ENCODE measurements around the gene CHD9.
"Not testable (repeated sequence)": the region's sequence is repeated elsewhere in the genome, so short reads cannot be mapped to it uniquely, and the experiment has no call there.

The CHD9 gene

DNA sequence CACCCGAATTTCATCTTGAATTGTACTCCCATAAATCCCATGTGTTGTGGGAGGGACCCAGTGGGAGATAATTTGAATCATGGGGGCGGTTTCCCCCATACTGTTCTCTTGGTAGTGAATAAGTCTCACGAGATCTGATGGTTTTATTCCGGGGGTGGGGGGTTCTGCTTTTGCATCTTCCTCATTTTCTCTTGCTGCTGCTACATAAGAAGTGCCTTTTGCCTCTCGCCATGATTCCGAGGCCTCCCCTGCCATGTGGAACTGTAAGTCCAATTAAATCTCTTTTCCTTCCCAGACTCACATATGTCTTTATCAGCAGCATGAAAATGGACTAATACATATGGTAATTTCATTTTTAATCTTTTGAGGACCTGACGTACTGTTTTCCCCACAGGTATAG, 20.7 kb downstream of the CHD9 start:
- DNase-seq: not testable (repeated sequence)

DNA sequence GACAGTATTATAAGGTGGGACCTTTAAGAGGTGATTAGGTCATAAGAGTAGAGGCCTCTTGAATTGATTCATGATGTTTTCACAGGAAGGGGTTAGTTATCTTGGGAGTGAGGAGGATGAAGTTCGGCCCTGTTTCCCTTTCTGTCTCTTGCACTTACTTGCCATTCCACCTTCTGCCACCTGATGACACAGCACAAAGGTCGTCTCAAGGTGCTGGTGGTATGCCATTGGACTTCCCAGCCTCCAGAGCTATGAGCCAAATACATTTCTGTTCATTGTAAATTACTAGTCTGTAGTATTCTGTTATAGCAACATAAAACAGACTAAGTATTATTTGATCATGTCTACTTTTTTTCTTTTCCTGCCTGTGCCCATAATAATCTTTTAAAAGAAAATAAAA, 23.5 kb downstream of the CHD9 start:
- no peak for DNase-seq

DNA sequence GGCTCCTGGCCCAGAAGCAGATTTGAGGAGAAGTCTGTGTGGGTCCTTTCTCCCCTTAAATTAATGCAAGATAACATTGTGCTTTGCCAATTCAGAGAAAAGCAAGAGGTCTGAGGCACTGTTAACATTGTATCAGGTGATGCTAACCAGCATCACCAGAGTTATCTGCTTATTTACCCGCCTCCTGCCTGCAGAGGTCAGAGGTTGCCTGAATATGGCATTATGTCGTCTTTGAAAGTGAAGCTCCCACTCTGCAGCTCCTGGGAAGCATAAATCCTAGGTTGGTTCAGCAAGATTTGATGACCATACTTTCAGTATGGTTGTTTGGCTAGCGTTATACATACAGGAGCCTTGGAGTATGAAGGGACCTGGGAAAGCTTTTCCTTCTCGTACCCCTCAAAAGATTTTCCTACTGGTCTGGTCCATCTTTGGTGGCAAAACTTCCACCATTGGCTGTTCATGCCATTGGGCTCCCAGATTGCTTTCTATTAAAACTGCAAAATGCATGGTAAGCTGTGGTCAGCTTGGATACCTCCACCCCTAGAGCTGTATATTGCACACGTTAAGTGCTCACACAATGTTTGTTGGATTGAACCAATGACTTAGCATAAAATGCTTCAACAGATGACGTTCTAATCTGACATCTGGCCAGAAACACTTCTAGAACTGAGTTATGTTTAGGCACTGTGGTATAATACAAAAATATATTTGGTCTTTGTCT, 24.1 kb downstream of the CHD9 start:
- DNase-seq: no peak

DNA sequence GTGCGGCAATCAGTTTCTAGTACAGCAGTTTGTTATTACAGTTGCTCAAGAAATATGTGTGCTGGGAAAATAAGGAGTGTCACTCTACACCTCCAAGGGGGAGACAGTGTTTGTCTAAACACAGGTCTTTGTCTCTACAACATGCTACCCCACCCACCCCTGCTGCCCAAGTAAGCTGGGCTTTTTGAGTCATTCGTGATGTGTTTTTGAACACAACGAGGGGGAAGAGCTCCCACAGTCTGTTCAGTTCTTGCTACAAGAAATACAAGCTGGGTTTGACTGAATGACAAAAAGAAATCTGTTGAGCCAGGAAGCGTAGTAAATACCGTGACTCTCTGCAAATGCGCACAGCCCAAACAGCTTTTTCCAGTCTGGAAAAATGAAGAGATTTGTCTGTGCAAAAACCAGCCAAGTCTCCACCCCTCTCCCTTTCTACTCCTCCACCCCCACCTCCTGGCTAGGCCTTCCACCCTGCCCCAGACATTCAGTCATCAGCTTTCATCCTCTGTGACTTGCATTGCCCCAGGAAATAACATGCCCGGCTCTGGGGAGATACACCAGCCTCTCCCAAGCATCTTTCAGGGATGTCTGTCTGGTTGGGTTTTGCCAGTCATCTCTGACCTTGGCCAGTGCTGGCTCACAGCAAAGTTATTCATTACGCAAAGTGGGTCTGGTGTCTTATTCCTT, 25.7 kb downstream of the CHD9 start:
- no peak for DNase-seq

DNA sequence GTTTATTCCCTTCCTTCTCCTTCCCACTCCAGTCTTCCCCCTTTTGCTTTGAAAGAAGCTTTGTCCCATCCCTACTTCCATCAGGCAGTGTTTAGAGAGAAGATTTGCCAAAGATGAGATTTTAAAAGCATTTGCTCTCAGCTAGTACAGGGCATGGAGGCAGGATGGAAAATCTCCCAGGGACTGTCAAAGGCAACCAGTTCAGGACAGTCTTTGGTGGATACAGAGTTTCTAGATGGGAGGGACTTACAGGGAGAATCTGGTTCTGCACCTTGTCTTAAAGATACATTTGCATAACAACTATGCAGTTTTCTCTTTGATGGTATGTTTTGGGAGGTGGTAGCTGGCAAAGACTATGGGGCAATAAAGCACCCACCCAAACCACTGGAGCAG, 26.2 kb downstream of the CHD9 start:
- DNase-seq: no peak

DNA sequence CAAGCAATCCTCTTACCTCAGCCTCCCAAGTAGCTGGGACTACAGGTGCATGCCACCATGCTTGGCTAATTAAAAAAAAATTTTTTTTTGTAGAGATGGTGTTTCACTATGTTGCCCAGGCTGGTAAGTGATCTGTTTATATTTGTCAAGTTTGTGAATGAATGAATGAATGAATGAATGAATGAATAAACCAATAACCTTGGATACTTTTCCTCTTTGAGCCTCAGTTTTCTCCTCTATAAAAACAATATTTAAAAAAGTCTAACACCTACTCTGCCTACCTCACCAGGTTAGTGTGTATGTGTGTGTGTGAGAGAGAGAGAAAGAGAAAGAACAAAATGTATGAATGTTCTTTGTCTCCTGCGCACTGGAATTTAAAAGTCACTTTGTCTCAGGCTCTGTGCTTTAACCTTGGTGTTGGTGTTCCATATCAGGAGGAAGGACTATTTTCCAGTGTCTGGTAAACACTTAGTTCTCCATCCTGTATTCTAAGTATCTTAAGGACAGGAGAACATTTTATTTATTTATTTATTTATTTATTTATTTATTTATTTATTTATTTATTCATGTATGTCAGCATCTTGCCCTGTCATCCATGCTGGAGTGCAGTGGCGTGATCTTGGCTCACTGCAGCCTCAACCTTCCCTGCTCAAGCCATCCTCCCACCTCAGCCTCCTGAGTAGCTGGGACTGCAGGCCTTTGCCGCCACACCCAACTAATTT, 27.1 kb downstream of the CHD9 start:
- no peak for DNase-seq

DNA sequence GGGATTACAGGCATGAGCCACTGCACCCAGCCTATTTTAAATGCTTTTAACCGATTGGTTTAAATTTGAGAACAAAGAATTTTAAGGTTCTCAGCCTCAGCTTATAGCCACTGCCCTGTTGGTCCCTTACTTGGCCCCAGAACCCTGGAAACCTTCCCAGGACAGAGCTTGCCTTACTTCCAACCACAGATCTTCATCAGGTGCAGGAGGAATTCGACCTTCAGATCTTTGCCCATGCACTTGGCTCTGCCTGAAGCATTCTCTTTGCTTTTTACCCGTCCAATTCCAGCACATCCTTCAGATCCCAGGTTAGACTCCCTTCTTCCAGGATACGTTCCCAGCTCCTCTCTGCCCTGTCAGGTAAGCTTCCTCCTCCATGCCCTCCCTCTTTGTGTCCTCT, 27.7 kb downstream of the CHD9 start:
- DNase-seq: no peak

DNA sequence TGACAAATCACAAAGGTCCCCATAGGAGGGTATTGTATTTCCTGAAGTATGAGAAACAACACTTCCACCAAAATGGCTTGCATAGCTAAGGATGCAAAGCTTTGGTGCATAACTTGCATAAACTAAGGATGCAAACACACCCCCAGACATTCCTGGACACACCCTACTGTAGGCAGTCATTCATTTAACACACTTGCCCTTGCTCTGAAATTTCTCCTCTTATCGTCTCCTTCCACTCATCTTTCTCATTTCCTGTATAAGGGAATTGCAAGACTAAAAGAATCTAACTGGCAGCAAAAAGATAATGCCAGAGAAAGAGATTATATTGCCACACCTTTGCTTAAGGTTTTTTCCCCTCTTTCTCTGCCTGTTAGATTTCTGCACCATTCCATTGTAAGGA, 28.3 kb downstream of the CHD9 start:
- DNase-seq: no peak

DNA sequence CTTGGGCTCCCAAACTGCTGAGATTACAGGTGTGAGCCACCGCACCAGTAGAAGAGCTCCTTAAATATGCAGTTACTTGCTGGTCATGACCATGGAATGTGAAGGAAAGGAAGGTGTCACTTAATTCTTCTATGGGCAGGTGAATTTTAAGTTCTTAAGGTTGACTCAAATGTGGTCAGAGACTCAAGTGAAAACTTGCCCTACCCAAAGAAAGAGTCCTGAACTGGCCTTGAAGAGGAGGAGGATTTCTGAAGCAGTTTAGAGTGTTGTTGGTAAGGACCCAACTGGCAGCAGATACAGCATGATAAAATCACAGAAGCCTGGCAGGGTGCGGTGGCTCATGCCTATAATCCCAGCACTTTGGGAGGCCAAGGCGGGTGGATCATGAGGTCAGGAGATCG, 29.4 kb downstream of the CHD9 start:
- no peak for DNase-seq

DNA sequence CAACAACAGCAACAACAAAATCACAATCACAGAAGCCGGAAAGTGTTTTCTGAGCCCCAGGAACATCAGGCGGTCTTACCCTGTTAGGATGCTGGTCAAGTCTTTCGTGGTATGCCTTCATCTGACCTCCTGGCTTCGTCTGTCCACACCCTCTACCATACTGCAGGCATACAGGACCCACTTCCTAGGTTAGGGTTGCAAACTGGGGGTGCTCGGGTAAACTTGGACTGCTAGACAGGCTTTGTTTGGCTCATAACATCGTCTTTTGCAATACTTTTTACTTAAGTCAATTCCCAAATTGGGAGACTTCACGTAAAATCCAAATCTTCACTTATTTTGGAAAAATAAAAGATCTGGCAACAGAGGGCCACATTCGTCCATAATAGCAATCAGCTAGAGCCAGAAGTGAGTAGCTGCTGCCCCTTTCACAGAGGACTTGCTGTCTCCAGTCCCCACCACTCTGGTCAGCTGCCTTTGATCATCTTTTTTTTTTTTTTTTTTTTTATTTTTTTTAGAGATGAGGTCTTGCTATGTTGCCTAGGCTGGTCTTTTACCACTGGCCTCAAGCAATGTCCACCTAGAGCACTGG, 30.0 kb downstream of the CHD9 start:
- no peak for DNase-seq

DNA sequence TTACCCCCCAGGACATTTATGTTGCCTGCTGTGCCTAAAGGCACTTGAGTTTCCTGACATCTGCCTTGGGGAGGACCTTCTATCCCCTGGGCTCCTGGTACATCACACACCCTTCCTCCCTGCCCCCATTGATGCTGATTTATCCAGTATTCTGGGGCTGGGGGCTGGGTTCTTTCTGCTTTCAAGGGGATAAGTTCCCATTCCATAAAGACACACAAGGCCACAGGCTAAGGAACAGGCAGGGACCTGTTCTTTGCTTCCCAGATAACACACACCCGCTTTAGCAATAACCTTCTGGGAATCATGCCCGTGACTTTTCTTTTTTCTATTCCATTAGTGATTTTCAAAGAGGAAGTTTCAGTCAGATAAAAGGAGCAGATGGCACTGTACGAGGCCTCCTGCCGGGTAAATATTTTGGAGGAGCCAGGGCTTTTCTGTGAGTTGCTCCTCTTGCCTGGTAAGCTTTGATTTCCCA, 30.6 kb downstream of the CHD9 start:
- DNase-seq: no peak

DNA sequence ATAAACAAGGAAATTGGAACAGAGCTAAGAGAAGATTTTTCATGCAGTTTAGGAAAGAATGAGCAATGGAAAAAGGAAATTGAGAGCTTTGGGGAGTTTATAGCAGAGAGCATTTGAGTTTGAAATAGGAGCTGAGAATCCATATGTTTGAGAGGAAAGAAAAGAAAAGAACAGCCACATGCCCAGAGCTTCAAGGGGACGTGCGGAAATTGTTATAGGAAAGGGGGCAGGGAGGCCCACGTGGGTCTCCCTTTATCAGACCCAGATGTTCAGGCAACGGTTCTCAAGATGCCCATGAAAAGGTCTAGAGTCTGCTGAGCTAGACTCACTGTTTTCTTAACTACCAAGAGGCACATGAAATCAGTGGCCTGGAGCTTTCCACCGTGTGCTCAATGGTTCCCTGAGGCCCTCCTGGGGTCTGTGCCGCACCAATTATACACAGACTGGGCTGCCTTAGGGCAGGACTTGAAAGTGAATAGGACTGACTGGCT, 31.2 kb downstream of the CHD9 start:
- DNase-seq: no peak

DNA sequence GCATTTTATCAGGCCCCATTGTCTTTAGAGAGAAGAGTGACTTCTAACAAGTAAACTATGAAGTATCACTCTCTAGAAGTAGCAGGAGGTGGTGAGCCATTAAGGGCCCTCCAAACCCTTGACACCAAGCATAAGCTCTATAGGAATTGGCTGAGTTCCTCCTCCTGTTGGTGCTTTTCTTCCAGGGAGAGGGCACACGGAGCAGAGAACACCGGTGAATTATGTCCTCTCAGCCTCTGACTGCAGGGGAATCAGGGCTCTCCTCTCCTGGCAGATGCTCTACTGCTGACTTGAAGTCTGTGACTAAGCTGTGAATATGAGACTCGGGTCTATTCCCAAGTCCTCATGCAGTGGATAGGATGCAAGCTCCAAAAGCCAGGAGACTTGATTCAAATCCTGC, 32.3 kb downstream of the CHD9 start:
- no peak for DNase-seq

DNA sequence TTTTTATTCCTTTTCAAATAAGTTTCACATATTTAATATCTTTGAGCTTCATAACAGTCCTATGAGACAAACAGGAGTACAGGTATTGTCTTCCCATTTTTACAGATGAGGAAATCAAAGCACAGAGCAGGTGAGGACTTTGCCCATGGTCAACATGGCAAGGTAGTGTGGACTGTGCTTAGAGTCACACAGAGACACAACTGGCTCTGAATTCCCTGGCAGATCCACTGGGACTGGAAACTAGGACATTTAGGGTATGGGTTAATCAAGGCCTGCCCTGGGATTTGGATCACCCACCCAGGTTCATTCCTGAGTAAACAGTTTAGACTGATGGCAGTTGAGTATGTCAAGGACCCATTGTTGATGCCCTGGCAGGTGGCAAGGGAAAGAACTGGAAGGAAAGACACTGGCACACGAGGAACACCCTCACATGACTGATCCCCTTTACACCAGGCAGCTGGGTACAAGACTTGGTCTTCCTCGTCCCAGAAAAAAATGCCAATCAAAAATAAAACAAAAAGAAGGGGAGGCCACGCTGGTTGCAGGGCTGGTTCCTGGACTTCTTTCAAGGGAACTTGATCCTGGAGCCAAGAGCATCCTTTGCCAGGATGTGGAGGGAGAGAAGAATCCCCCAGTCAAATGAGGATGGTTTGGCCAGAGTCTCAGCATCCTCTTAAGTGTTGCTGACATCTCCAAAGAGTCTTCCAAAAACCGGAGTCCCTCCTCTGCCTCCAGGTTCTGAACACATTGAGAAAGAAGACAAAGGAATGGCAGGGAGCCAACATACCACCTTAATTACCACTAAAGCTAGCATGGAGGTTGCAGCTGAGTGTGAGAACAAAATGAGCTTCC, 34.9 kb downstream of the CHD9 start:
- no peak for DNase-seq

DNA sequence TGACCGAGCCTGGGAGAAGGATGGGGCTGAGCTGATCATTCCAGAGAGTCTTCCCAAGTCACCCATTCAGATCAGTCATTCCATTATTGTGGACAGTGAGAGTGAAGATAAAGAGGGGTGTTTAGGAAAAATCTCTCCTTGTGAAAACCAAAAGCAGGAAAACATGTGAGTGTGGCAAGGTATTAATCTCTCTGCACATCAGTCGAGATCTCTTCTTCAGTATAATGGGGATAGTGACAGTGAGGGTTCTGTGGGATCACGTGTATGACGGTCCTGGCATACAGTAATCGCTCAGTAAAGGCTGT, 35.4 kb downstream of the CHD9 start:
- DNase-seq: no peak

DNA sequence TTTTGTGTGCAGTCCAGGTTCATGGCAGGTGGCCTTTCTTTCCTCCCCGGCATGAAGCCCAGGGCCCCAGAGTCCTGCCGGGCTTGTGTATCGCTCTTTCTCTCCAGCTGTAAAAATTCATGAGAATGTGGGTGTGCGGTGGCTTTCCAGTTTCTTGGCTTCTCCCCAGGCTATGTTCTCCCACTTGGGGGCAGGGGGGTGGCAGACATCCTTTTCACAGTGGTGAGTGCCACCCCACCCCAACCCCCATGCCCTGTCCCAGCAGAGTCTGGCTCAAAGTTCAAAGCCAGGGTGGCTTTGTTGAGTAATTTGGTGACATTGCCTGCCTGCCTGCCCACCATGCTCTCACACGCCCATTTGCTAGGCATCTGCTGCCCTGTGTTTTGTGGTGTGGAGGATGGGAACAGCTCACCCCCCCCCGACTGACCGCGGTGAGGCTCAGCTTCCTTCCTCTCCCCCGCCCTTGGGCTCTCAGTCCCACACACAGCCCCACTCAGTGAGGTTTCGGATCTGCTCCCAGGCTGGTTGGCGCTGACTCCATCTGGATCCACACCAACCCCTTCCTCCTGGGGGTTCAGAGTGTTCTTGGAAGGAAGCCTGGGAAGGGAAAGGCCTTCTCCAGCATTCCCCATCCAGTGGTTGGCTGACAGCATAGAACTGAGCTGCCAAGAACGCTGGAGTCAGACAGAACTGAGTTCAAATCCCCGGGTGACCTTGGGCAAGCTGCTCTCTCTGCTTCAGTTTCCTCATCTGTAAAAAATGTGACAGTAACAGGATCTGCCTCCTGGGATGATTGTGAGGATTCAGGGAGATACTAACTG, 36.0 kb downstream of the CHD9 start:
- DNase-seq: peak in 1 of 5 donors; percentile 17

DNA sequence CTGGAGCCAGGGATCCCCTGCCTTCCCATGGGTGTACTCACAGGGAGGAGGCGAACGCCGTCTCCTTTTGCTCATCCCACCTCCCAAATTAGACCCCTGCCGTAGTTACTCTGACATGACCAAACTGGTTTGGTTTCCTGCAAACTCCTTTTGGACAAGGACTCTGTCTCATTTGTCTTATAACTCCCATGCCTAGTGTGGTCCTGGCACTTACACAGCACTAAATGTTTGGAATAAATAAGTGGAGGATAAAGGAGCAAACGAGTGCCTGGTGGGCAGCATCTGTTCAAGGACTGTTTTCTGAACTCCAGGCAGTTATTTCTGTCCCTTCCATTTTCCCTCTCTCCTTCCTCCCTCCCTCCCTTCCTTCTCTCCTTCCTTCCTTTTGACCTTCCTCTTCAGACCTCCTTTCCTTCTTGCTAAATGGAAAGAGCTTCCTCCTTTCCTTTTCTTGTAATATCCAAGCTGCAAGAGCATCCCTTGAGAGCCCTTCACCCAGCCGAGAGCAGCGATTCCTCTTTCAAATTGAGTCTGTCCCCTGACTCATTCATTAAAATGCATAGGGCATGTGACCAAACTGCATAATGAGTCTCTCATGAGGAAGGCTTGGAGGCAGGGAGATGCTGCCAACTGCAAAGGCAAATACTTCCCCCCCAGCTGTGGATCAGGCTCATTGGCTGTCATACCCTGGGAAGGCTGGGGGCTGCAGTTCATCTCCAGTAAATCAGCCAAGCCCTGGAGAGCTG, 36.8 kb downstream of the CHD9 start:
- peak in 1 of 5 donors; percentile 23 for DNase-seq

DNA sequence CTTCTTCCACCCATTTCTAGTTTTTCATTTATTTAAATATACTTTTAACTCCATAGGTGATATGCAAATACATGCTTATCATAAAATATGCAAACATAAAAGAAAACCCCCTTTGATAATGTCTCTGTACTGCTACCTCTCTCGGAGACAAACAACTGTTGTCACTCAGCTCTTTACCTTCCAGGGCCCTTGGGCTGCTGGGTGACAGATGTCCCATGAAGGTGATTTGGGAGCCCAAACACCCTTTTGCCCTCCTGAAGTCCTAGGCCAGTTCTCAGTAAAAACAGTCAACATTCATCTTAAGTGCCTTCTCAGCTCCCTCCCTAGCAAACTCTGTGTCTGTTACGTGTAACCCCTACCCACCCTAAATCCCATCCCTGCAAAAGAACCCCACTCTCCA, 37.5 kb downstream of the CHD9 start:
- no peak for DNase-seq

DNA sequence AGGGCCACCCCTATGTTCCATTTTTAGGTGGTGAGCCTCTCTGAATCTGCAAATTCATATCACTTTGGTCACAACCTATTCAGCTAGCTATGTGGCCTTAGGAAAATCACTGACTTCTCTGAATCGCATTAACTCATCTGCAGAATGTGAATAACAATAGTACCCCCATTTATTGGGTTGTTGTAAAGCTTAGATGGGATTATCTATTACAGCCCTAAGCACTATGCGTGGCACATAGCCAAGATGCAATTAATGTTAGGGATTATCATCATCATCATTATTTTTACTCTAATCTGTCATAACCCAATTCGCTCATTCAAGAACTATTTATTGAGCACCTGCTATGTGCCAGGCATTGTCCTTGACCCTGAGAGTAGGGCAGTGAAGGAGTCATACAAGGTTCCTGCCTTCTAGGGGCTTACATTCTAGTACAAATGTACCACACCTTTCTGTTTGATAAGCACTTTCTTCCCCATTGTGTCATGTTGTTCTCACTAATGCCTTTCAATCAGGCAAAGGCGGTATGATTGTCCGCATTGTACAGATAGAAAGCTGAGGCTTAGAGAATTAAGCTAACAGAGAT, 38.5 kb downstream of the CHD9 start:
- DNase-seq: no peak

DNA sequence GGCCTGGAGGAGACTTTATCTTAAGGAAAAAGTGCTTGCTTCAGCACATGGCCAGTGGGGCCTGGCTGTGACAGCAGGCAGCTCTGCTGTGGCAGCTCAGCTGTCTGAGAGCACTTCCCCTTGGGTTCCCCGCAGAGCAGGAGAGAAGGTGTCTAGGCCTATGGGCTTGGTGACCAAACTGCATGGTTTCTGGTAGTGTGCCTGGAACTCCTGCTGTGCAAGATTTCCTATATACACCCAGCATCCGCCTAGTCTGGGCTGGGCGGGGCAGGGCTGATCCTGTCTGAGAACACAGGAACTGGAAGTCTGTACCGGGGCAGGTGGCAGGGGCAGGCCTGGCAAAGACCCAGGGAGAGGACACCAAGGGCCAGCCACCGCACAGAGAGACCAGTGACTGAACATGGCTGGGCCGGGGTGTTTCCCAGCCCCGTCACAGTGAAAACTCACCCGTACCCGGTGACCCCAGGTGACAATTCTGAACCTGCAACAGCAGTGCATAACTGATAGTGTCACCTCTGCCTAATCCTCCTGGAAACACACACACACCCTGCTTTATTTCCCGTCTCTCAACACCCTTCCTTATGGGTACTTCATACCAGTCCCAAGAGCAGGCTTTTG, 39.3 kb downstream of the CHD9 start:
- peak in 4 of 5 donors; percentile 19 to 35 (median 28) for DNase-seq
